Measurements from ENCODE around the gene IL4R. TPM values are rescaled to one million over a fixed set of nuclear protein-coding genes. Genes with fewer than 3 reads are reported as not detected.

IL4R gene
- total RNA-seq, 1 donor from 2014 or later = 434 TPM

DNA sequence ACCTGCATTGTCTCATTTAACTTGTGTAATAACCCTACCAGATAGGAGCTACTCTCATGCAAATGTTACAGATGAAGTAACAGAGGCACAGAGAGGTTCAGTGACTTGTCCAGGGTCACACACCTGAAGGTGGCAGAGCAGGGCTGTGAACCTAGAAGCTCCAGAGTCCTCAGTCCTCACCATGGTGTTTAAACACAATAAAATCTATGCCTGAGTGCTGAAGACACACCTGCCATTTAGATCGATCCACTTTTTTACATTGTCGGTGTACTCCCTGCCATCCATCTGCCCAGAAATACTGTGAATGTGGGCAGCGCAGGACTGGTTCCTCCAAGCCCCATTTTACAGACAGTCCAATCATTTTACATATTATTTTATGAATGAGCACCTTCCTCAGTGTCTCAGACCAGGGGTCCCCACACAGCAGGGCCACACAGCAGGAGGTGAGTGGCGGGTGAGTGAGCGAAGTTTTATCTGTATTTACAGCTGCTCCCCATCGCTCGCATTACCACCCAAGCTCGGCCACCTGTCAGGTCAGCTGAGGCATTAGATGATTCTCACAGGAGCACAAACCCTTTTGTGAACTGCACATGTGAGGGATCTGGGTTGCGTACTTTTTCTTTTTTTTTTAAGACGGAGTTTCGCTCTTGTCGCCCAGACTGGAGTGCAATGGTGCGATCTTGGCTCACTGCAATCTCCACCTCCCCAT is 5.6 kb downstream of the IL4R start:
- intact Hi-C loops (cut with micrococcal nuclease) = loop anchor here (2.0 to 5.0 kb wide), 3 partner anchors 37 to 138 kb away; no protein-coding TSS in a partner anchor
- Mint-ChIP-seq H3K36me3 (ENCODE audit: low read depth) (peaks cover 100% of the 10 kb centered on the region), H3K27me3 (ENCODE audit: low read depth) (no peaks in the 10 kb centered on the region), H3K4me1 (ENCODE audit: low read depth) (peaks cover 64% of the 10 kb centered on the region), H3K27ac (peak overlapping the region; percentile 98), H3K4me3 (ENCODE audit: low read depth) (peak overlapping the region; percentile 100), H3K9me3 (no peaks in the 10 kb centered on the region)
- DNase-seq (ENCODE audit: low spot score) = no peak

DNA sequence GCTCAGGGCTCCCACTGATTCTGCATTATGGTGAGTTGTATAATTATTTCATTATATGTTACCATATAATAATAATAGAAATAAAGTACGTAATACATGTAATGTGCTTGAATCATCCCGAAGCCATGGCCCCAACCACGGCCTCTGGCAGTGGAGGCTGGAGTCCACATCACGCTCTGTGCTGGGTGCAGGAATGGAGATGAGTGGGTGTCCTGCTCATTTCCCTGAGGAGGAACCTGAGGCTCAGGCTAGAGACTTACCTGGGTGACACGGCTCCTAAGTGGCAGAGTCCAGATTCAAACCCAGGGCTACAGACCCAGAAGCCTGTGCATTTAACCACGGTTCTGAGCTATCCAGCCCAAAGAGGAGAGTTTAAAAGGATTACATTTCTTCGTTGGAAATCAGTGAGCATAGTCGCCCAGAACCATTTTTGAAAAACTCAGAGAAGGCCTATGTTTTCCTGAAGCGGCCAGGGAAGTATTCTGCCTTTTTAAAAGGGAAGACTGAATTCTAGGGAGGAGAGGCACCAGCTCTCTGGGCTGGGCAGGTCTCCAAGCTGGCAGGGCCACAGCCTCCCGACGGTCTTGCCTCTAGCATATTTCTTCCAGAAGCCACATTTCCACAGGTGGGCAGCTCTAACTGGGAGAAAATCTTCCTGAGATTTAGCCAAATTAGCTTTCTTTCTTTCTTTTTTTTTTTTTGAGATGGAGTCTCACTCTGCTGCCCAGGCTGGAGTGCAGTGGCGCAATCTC is 6.7 kb downstream of the IL4R start:
- DNase-seq (ENCODE audit: low spot score) = no peak
- Mint-ChIP-seq H3K4me1 (ENCODE audit: low read depth) (peaks cover 69% of the 10 kb centered on the region), H3K27ac (peak overlapping the region; percentile 98), H3K4me3 (ENCODE audit: low read depth) (peak overlapping the region; percentile 100), H3K27me3 (ENCODE audit: low read depth) (no peaks in the 10 kb centered on the region), H3K9me3 (no peaks in the 10 kb centered on the region), H3K36me3 (ENCODE audit: low read depth) (peaks cover 100% of the 10 kb centered on the region)
- intact Hi-C loops (cut with micrococcal nuclease) = no loop called here

DNA sequence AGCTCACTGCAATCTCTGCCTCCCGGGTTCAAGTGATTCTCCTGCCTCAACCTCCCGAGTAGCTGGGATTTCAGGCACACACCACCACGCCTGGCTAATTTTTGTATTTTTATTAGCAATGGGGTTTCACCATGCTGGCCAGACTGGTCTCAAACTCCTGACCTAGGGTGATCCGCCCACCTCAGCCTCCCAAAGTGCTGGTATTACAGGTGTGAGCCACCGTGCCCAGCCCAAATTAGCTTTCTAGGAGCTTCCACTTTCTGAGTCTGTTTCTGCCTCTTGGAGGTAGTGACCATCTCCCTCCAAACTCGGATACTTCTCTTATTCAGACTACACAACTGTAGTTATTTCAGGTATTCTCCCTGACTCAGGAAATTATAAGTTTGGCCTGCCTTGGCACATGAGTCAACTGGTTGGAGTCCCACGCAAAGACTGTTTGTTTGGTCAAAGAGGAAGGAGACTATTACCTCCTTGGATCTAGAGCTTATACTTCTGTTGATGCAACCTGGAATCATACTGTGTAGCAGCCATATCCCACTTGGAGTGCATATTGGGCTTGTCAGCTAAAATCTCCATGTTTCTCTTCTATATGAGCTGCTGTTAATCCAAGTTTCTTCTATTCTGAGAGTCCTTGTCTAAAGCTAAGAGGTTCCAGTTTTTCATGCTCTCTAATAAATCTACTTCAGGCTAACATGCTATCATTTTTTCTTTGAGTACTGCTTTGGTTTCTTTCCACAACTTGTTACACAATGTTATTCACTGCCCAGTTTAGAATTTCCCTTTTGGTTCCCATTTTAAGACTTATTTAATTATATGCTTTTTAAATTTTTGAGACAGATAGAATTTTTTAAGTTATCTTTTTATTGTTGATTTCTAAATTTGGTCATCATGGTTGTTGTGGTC is 7.5 kb downstream of the IL4R start:
- Mint-ChIP-seq H3K36me3 (ENCODE audit: low read depth) (peaks cover 100% of the 10 kb centered on the region), H3K27me3 (ENCODE audit: low read depth) (no peaks in the 10 kb centered on the region), H3K27ac (peak overlapping the region; percentile 58), H3K4me3 (ENCODE audit: low read depth) (peak overlapping the region; percentile 100), H3K4me1 (ENCODE audit: low read depth) (peaks cover 76% of the 10 kb centered on the region), H3K9me3 (no peaks in the 10 kb centered on the region)
- intact Hi-C loops (cut with micrococcal nuclease) = no loop called here
- DNase-seq (ENCODE audit: low spot score) = no peak

GRCh38 chr16:27322858-27323780 is 9.3 kb downstream of the IL4R start:
- peak overlapping the region; percentile 65 for H3K4me3 Mint-ChIP-seq (ENCODE audit: low read depth)
- no peaks in the 10 kb centered on the region for H3K9me3 Mint-ChIP-seq
- H3K27me3 Mint-ChIP-seq (ENCODE audit: low read depth) = no peaks in the 10 kb centered on the region
- peaks cover 97% of the 10 kb centered on the region for H3K36me3 Mint-ChIP-seq (ENCODE audit: low read depth)
- intact Hi-C loops (cut with micrococcal nuclease) = no loop called here
- H3K27ac Mint-ChIP-seq = peak overlapping the region; percentile 81
- H3K4me1 Mint-ChIP-seq (ENCODE audit: low read depth) = peaks cover 75% of the 10 kb centered on the region
- DNase-seq (ENCODE audit: low spot score) = no peak

DNA sequence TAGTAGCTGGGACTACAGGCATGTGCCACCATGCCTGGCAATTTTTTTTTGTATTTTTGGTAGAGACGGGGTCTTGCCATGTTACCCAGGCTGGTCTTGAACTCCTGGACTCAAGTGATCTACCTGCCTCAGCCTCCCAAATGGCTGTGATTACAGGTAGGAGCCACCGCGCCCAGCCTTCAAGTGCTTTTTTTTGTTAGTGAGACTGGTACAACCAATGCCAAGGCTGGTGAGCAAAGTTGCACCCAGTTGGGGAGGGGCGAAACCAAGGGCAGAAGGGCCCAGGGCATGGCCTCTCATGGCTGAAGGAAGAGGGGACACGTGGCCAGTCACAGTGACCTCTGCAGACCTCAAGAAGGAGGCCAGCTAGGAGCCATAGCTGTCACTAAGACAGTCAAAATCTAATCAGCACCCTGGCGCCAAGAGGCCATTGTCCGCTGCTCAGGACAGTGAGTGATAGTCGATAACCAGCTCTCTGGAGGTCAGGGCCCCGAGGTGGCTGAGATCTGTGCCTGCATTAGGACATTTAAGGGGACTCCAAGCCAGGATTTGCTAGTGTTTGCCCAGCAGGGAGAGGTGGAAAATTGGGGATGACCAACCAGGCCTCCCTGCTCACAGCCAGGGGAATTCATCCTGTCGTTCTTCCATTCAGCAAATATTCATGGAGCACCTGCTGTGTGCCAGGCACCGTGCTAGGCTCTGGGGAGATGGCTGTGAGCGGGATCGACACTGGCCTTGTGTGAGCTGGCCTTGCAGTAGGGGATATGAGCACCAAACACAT is 10.2 kb downstream of the IL4R start:
- intact Hi-C loops (cut with micrococcal nuclease) = no loop called here
- H3K27me3 Mint-ChIP-seq (ENCODE audit: low read depth) = no peaks in the 10 kb centered on the region
- H3K4me1 Mint-ChIP-seq (ENCODE audit: low read depth) = peaks cover 72% of the 10 kb centered on the region
- peak overlapping the region; percentile 81 for H3K27ac Mint-ChIP-seq
- peak overlapping the region; percentile 43 for H3K4me3 Mint-ChIP-seq (ENCODE audit: low read depth)
- H3K36me3 Mint-ChIP-seq (ENCODE audit: low read depth) = peaks cover 97% of the 10 kb centered on the region
- no peaks in the 10 kb centered on the region for H3K9me3 Mint-ChIP-seq
- no peak for DNase-seq (ENCODE audit: low spot score)

- peaks cover 72% of the 10 kb centered on the region for H3K4me1 Mint-ChIP-seq (ENCODE audit: low read depth)
- peak overlapping the region; percentile 26 for H3K4me3 Mint-ChIP-seq (ENCODE audit: low read depth)
- H3K27ac Mint-ChIP-seq = peak overlapping the region; percentile 81
- intact Hi-C loops (cut with micrococcal nuclease) = no loop called here
- no peak for DNase-seq (ENCODE audit: low spot score)
- no peaks in the 10 kb centered on the region for H3K27me3 Mint-ChIP-seq (ENCODE audit: low read depth)
- peaks cover 97% of the 10 kb centered on the region for H3K36me3 Mint-ChIP-seq (ENCODE audit: low read depth)
- H3K9me3 Mint-ChIP-seq = no peaks in the 10 kb centered on the region
Measured at GRCh38 chr16:27324851-27325301, 11.1 kb downstream of the IL4R start.

DNA sequence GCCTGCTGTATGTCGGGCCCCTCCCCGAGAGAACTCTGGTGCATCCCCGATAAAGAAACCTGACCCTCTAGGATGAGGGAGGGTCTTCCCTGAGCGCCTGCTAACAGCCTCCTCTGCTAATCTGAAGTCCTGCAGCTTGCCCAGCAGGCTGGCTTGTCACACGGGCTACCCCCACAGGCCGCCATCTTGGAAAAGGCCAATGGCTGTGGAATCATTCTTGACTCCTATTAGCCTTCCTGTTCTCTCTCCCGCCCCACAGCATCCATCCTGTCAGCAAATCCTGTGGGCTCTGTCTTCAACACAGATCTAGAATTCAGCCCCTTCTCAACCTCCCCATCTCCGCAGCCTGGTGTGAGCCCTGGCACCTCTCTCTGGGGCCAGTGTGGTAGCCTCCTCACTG is 12.0 kb downstream of the IL4R start:
- peak overlapping the region; percentile 89 for H3K27ac Mint-ChIP-seq
- H3K4me3 Mint-ChIP-seq (ENCODE audit: low read depth) = peak overlapping the region; percentile 67
- intact Hi-C loops (cut with micrococcal nuclease) = no loop called here

DNA sequence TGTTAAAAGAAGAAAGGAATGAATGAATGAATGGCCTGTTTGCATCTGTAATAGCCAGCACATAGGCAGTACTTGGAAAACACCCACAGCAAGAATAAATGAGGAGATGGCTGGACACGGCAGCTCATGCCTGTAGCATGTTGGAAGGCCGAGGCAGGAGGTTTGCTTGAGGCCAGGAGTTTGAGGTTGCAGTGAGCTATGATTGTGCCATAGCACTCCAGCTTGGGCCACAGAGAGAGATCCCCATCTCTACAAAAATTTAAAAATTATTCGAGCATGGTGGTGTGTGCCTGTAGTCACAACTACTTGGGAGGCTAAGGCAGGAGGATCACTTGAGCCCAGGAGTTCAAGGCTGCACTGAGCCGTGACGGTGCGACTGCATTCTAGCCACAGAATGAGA is 12.5 kb downstream of the IL4R start:
- H3K27me3 Mint-ChIP-seq (ENCODE audit: low read depth) = no peaks in the 10 kb centered on the region
- peak overlapping the region; percentile 67 for H3K4me3 Mint-ChIP-seq (ENCODE audit: low read depth)
- peaks cover 73% of the 10 kb centered on the region for H3K4me1 Mint-ChIP-seq (ENCODE audit: low read depth)
- peak overlapping the region; percentile 89 for H3K27ac Mint-ChIP-seq
- H3K9me3 Mint-ChIP-seq = no peaks in the 10 kb centered on the region
- intact Hi-C loops (cut with micrococcal nuclease) = no loop called here
- no peak for DNase-seq (ENCODE audit: low spot score)
- H3K36me3 Mint-ChIP-seq (ENCODE audit: low read depth) = peaks cover 97% of the 10 kb centered on the region

More for the DNA sequence above, 12.0 kb downstream of the IL4R start:
- Mint-ChIP-seq H3K9me3 (no peaks in the 10 kb centered on the region), H3K4me1 (ENCODE audit: low read depth) (peaks cover 72% of the 10 kb centered on the region), H3K27me3 (ENCODE audit: low read depth) (no peaks in the 10 kb centered on the region), H3K36me3 (ENCODE audit: low read depth) (peaks cover 97% of the 10 kb centered on the region)
- no peak for DNase-seq (ENCODE audit: low spot score)

DNA sequence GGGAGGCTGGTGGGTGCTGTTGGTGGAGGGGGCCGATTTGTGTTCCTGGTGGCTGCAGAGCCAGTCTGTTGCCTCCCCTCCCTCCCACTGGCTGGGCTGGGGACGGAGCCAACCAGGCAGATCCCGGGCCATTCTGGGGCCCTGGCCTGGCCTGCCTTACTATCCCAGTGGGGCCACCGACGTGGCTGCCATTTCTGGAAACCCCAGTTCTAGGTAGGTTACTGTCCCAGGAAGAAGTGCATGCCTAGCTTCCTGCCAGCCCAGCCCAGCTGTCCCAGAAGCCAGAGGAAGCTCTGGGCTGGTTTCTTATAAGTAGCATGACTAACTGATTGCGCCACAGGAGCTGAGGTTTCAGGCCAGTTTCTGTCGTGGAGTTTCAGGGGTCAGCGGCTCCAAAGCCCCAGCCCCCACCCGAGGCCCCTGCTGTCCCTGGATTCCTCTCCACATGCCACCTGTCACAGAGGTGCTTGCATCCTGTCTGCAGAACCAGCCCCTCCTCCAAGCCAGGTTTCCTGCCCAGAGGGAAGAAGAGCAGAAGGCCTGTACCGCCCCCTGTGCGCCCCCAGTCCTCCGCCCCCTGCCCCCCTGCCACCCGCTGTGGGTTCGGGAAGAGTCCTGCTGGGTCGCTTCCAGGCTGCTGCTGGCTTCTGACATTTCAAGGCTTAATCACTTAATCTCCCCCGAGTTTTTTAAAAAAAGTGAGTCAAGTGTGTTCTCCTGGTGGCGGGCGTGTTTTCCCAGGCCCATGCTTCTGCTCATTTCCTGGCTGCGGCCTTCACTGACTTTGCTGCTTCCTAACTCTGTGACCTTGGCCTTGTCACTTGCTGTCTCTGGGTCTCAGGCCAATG is 13.2 kb downstream of the IL4R start:
- peak overlapping the region; percentile 89 for H3K27ac Mint-ChIP-seq
- H3K36me3 Mint-ChIP-seq (ENCODE audit: low read depth) = peaks cover 97% of the 10 kb centered on the region
- H3K4me1 Mint-ChIP-seq (ENCODE audit: low read depth) = peaks cover 69% of the 10 kb centered on the region
- H3K4me3 Mint-ChIP-seq (ENCODE audit: low read depth) = peak overlapping the region; percentile 54
- intact Hi-C loops (cut with micrococcal nuclease) = loop anchor here (1.0 kb wide), 2 partner anchors 9 to 92 kb away; no protein-coding TSS in a partner anchor
- no peaks in the 10 kb centered on the region for H3K9me3 Mint-ChIP-seq
- no peak for DNase-seq (ENCODE audit: low spot score)
- H3K27me3 Mint-ChIP-seq (ENCODE audit: low read depth) = no peaks in the 10 kb centered on the region

GRCh38 chr16:27327586-27327915 is 13.8 kb downstream of the IL4R start:
- Mint-ChIP-seq H3K36me3 (ENCODE audit: low read depth) (peaks cover 97% of the 10 kb centered on the region), H3K27me3 (ENCODE audit: low read depth) (no peaks in the 10 kb centered on the region), H3K9me3 (no peaks in the 10 kb centered on the region), H3K27ac (peak overlapping the region; percentile 89), H3K4me1 (ENCODE audit: low read depth) (peaks cover 70% of the 10 kb centered on the region), H3K4me3 (ENCODE audit: low read depth) (peak overlapping the region; percentile 54)
- DNase-seq (ENCODE audit: low spot score) = no peak
- intact Hi-C loops (cut with micrococcal nuclease) = loop anchor here (1.0 kb wide), 2 partner anchors 9 to 92 kb away; no protein-coding TSS in a partner anchor

Measured in activated T-helper 2 cell treated with anti-CD3 and anti-CD28 coated beads, Interferon-gamma antibody, Interleukin-2, Interleukin-4, amounts not matched to agents 10 μg/mL and 5 μg/mL and 100 μg/mL, durations not matched to agents 14 hours and 24 hours and 36 hours (primary cell).